Measurements from ENCODE around the gene TLK1.

TLK1 gene

DNA sequence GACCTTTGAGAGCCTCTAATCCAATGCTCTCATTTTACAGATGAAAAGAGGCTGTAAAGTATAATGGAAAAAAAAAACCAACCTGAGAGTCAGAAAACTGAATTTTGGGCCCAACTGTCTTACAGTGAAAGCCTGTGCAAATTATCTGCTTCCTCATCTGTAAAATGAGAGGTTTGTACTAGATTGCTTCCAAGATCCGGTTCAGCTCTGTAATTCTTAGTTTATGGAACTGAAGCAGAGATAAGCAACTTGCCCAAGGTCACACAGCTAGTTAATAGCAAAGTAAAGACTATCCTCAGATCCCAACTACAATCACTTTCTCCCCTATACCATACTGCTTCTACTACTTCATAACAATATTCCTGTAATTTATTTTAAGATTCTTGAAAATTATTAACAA is 6.3 kb downstream of the TLK1 start:
- DNase-seq (ENCODE audit: insufficient read length) (no peak), FAIRE-seq (no peak)
- no peak for TF ChIP-seq POLR2AphosphoS5 (IDR thresholded peaks at IDR 0.05; ENCODE audit: low read depth, low read length)
- TF ChIP-seq POLR2A (IDR thresholded peaks at IDR 0.05; ENCODE audit: low read depth, low read length): no peak
- TF ChIP-seq TAF1 (IDR thresholded peaks at IDR 0.05; ENCODE audit: borderline replicate concordance, low read depth, low read length): no peak

DNA sequence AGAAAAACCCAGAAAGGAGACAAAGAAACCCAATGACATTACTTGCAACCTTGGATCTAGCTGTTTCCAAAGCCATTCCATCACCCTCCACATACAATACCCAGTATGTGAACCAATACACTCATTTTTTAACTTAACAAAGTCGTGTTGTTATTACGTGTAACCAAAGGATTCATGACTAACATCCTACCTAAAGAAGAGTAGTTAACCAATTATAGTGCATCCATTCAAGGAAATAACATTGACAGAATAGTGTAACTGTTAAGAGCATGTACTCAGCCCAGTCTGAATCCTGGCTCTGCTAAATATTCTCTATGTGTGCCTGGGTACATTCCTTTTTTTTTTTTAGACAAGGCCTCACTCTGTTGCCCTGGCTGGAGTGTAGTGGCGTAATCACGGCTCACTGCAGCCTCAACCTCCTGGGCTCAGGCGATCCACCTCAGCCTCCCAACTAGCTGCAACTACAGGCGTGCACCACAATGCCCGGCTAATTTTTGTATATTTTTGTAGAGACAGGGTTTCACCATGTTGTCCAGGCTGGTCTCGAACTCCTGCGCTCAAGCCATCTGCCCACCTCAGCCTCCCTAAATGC is 9.9 kb downstream of the TLK1 start:
- DNase-seq (ENCODE audit: insufficient read length): no peak
- peak; percentile 27 for FAIRE-seq
- TF ChIP-seq POLR2AphosphoS5 (IDR thresholded peaks at IDR 0.05; ENCODE audit: low read depth, low read length) (no peak), POLR2A (IDR thresholded peaks at IDR 0.05; ENCODE audit: low read depth, low read length) (no peak), TAF1 (IDR thresholded peaks at IDR 0.05; ENCODE audit: borderline replicate concordance, low read depth, low read length) (no peak)

DNA sequence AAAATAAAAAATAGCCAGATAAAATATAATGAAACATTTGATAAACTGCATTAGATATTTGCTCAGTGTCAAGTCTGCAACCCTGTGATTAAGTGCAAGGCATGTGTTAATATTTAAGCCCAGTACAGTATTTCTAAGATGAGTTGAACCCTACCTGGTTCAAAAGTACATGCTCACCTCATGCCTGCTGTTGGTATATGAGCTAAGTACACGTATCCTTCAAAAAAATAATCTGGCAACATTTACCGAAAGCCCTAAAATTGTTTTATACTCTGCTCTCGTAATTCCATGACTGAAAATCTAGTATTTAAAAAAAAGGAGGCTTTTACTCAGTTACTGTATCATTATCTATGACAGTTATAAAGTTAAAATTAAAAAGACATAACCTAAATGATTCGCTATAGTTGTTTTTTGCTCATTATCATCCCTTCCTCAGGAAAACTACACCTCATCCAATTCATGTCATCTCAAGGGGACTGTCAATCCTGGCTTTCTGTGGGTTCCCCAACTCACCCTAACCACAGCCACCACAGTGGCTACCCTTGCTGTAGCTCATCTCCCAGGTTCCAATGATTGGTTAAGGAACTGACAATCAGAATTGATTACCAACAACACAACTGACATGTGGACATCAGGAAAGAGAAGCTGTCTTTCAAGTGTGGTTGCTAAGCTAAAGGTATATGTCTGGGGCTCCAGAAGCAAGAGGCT is 10.6 kb downstream of the TLK1 start:
- TF ChIP-seq POLR2A (IDR thresholded peaks at IDR 0.05; ENCODE audit: low read depth, low read length): no peak
- no peak for TF ChIP-seq POLR2AphosphoS5 (IDR thresholded peaks at IDR 0.05; ENCODE audit: low read depth, low read length)
- TF ChIP-seq TAF1 (IDR thresholded peaks at IDR 0.05; ENCODE audit: borderline replicate concordance, low read depth, low read length): no peak
- no peak for FAIRE-seq
- no peak for DNase-seq (ENCODE audit: insufficient read length)

DNA sequence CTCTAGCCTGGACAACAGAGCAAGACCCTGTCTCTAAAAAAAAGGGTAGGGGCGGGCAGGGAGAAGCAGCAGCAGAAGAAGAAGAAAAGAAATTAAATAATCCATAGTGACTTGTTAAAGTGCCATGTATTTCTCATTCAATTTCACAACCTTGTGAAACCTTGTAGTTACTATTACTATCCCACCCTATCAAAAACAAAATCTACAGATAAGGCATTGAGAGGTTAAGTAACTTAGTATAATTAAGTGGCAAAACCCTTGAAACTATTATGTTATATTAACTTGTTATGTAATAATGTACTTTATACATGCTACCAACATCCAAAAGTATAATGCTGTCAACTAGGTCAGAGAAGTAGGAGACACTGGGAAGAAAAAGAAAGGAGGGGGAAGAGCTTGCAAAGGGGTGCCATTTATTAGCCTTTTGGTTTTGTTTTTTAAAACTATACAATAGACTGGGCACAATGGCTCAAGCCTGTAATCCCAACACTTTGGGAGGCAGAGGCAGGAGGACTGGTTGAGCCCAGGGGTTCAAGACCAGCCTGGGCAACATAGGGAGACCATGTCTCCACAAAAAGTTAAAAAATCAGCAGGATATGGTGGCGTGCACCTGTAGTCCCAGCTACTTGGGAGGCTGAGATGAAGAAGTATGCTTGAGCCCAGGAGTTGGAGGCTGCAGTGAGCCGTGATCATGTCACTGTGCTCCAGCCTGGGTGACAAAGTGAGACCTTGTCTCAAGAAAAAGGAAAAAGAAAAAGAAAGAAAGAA is 11.3 kb downstream of the TLK1 start:
- FAIRE-seq (no peak), DNase-seq (ENCODE audit: insufficient read length) (no peak)
- TF ChIP-seq POLR2AphosphoS5 (IDR thresholded peaks at IDR 0.05; ENCODE audit: low read depth, low read length) (no peak), POLR2A (IDR thresholded peaks at IDR 0.05; ENCODE audit: low read depth, low read length) (no peak), TAF1 (IDR thresholded peaks at IDR 0.05; ENCODE audit: borderline replicate concordance, low read depth, low read length) (no peak)

DNA sequence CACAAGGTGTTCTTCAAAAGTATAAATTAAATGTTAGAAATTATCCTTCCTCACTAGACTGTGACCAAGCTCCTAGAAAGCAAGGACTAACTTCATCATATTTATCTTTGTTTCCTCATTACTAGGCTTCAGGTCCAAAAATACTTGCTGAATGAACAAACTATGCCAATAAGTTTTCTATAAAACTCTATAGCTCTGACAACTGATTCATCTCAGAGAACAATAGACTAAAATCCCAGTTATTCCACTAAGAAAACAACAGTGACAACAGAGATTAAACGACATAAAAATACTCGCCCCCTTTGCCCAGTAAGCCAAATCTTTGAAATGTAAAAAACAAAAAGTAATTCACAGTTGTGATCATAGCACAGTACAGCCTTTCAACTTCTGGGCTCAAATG is 13.6 kb downstream of the TLK1 start:
- no peak for TF ChIP-seq TAF1 (IDR thresholded peaks at IDR 0.05; ENCODE audit: borderline replicate concordance, low read depth, low read length)
- no peak for DNase-seq (ENCODE audit: insufficient read length)
- peak; percentile 68 for FAIRE-seq

DNA sequence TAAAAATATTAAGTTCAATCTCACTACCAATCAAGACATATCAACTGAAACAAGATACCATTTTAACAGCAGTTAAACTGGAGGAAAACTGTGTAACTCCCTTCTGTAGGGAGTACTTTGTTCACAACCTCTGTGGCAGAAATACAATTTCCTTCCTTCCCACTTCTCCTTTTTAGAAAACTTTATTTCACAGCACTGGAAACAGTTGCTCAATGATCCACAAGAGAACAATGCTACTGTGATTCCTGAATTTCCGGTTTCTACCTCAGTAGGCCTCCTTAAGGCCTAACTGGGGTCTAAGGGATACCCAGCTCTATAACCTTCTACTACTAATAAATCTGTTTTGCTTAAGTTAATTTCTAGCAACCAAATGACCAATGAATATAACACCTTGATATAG is 14.1 kb downstream of the TLK1 start:
- no peak for TF ChIP-seq TAF1 (IDR thresholded peaks at IDR 0.05; ENCODE audit: borderline replicate concordance, low read depth, low read length)
- no peak for TF ChIP-seq POLR2AphosphoS5 (IDR thresholded peaks at IDR 0.05; ENCODE audit: low read depth, low read length)
- TF ChIP-seq POLR2A (IDR thresholded peaks at IDR 0.05; ENCODE audit: low read depth, low read length): no peak
- DNase-seq (ENCODE audit: insufficient read length) (no peak), FAIRE-seq (no peak)

DNA sequence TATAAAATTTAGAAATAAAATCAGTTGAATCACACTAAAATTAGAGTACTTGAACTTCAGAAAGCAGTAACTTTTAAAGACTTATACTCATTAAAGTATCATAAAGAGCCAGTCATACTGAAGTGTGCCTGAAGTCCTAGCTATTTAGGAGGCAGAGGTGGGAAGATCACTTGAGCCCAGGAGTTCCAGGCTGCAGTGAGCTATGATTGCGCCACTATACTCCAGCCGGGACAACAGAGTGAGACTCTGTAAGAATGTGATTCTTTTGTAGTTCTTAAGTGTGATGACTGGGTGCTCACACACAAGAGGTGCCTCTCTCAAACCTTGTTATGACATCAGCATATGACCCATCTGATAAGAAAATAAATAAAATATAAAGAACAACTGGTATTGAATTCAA is 14.6 kb downstream of the TLK1 start:
- DNase-seq (ENCODE audit: insufficient read length) (no peak), FAIRE-seq (no peak)
- TF ChIP-seq TAF1 (IDR thresholded peaks at IDR 0.05; ENCODE audit: borderline replicate concordance, low read depth, low read length): no peak
- TF ChIP-seq POLR2A (IDR thresholded peaks at IDR 0.05; ENCODE audit: low read depth, low read length): no peak
- TF ChIP-seq POLR2AphosphoS5 (IDR thresholded peaks at IDR 0.05; ENCODE audit: low read depth, low read length): no peak

DNA sequence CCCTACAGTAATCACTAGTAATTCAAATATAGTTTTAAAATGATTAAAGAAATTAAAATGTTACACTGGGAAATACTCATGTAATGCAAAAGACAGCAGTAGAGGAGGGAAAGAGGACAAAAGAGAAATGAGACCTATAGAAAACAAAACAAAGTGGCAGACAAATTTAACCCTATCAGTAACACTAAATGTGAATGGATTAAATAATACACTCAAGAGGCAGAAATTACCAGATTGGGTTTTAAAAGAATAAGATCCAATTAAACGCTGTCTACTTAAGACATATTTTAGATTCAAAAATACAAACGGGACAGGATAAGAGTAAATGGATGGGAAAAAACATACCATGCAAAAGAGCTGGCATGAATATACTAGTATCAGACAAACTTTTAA is 17.0 kb downstream of the TLK1 start:
- TF ChIP-seq POLR2AphosphoS5 (IDR thresholded peaks at IDR 0.05; ENCODE audit: low read depth, low read length) (no peak), TAF1 (IDR thresholded peaks at IDR 0.05; ENCODE audit: borderline replicate concordance, low read depth, low read length) (no peak), POLR2A (IDR thresholded peaks at IDR 0.05; ENCODE audit: low read depth, low read length) (no peak)
- DNase-seq (ENCODE audit: insufficient read length) (no peak), FAIRE-seq (no peak)

DNA sequence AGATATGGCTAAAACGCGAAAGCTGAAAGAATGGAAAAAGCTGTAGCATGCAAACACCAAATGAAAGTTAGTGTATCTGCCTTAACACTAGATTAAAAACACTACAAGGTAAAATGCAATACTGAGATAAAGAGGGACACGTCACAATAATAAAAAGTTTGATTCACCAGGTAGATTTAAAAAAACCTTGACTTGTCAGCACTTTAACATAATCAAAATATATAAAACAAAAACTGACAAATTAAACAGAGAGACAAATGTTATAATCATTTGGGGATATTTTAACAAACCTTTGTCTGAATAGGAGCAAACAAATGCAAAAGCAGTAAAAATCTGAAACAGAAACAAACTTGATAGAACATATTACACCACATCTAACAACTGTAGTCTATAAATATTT is 18.3 kb downstream of the TLK1 start:
- DNase-seq (ENCODE audit: insufficient read length) (no peak), FAIRE-seq (no peak)
- TF ChIP-seq POLR2AphosphoS5 (IDR thresholded peaks at IDR 0.05; ENCODE audit: low read depth, low read length) (no peak), POLR2A (IDR thresholded peaks at IDR 0.05; ENCODE audit: low read depth, low read length) (no peak), TAF1 (IDR thresholded peaks at IDR 0.05; ENCODE audit: borderline replicate concordance, low read depth, low read length) (no peak)

DNA sequence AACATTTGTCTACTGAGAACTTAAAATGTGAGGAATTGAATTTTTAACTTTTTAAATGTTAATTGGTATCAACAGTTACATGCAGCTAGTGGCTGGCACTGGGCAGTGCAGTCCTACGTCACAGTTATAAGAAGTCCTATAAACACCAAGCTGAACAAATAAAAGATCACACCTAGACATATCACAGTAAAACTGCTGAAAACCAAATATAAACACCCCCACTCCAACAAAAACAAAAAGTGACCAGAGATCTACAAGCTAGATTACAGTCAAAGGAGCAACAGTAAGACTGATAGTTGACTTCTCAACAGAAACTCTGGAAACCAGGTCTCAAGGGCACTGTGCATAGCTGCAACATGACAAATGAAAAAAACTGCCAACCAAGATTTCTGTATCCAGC is 19.4 kb downstream of the TLK1 start:
- no peak for FAIRE-seq
- no peak for DNase-seq (ENCODE audit: insufficient read length)

DNA sequence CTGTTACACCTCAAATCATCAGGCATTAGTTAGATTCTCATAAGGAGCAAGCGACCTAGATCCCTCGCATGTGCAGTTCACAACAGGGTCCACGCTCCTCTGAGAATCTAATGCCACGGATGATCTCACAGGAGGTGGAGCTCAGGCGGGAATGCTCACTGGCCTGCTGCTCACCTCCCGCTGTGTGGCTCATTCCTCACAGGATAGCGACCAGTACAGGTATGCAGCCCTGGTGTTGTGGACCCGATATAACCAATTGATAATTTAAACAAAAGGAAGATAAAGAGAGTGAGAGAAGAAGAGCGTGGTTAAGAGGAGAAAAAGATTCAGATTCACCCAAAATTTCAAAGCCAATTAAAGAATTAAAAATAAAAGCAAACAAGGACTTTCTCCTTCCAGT is 20.8 kb downstream of the TLK1 start:
- TF ChIP-seq POLR2AphosphoS5 (IDR thresholded peaks at IDR 0.05; ENCODE audit: low read depth, low read length): no peak
- TF ChIP-seq POLR2A (IDR thresholded peaks at IDR 0.05; ENCODE audit: low read depth, low read length): no peak
- TF ChIP-seq TAF1 (IDR thresholded peaks at IDR 0.05; ENCODE audit: borderline replicate concordance, low read depth, low read length): no peak
- DNase-seq (ENCODE audit: insufficient read length) (no peak), FAIRE-seq (no peak)

More for the DNA sequence above, 19.4 kb downstream of the TLK1 start:
- no peak for TF ChIP-seq POLR2A (IDR thresholded peaks at IDR 0.05; ENCODE audit: low read depth, low read length)
- no peak for TF ChIP-seq POLR2AphosphoS5 (IDR thresholded peaks at IDR 0.05; ENCODE audit: low read depth, low read length)
- TF ChIP-seq TAF1 (IDR thresholded peaks at IDR 0.05; ENCODE audit: borderline replicate concordance, low read depth, low read length): no peak

DNA sequence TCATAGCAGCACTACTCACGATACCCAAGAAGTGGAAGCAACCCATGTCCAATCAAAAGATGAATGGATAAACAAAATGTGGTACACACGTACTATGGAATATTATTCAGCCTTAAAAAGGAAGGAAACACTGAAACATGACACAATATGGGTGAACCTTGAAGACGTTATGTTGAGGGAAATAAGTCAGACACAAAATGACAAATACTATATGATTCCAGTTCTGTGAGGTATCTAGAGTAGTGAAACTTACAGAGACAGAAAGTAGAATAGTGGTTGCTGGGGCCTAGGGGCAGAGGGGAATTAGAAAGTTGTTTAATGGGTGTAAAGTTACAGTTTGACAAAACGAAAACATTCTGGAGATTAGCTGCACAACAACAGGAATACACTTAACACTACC is 24.7 kb downstream of the TLK1 start:
- TF ChIP-seq TAF1 (IDR thresholded peaks at IDR 0.05; ENCODE audit: borderline replicate concordance, low read depth, low read length): no peak
- TF ChIP-seq POLR2A (IDR thresholded peaks at IDR 0.05; ENCODE audit: low read depth, low read length): no peak
- no peak; the same call in 1 of the 2 replicates for TF ChIP-seq POLR2AphosphoS5 (IDR thresholded peaks at IDR 0.05; ENCODE audit: low read depth, low read length)
- DNase-seq (ENCODE audit: insufficient read length) (no peak), FAIRE-seq (peak; percentile 79)
